Kidney epithelial cell (primary cell): ENCODE measurements around the gene STK16. TPM values are rescaled to one million over a fixed set of nuclear protein-coding genes. Genes with fewer than 3 reads are reported as not detected.

Source experiments
- DNase-seq: peaks from one replicate; pipeline ENCODE4 v3.0.0-alpha.2; 2010; ENCODE audit warnings: low read depth
- H3K27me3 ChIP-seq: 2 replicates; pipeline ENCODE4 v1.6.0; 2011; ENCODE audit warnings: low read length; ENCODE audit not compliant: control insufficient read depth, insufficient read depth
- H3K36me3 ChIP-seq: 2 replicates; pipeline ENCODE4 v1.5.1; 2011; ENCODE audit warnings: low read length; ENCODE audit not compliant: control insufficient read depth, insufficient read depth
- H3K4me3 ChIP-seq: 2 replicates; pipeline ENCODE4 v1.5.1; 2011; ENCODE audit warnings: low read depth, mild to moderate bottlenecking, control low read depth, low read length
- total RNA-seq: library from RNA; depleted of rRNA; stranded (reverse); fragments of >200 nt; gene quantifications from 2 replicates; pipeline ENCODE4 v1.2.3, GENCODE V29; 2015
- TF ChIP-seq, protein P1 (sequence below): IDR thresholded peaks from 2 replicates; pipeline ENCODE4 v1.5.1; 2011; ENCODE audit warnings: mild to moderate bottlenecking, moderate library complexity, low read length, control low read depth, inconsistent platforms; ENCODE audit not compliant: insufficient read depth, poor library complexity, severe bottlenecking

The STK16 gene
- total RNA-seq, 1 donor from 2014 or later, result 30.0 TPM

DNA sequence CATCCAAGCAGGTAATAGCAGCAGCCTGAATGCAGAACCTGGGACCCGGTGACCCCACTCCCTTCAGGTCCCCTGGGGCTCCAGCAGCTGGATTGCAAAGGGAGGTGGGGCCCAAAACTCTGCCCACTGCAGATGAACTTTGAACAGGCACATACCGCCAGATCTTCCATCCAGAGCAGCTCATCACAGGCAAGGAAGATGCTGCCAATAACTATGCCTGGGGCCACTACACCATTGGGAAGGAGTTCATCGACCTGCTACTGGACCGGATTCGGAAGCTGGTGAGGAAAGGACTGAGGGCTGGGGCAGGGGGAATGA is 24.7 kb downstream of the STK16 start:
- no peaks in the 10 kb centered on the region for H3K36me3 ChIP-seq
- no peak for DNase-seq
- no peaks in the 10 kb centered on the region for H3K27me3 ChIP-seq
- no peak overlapping the region for H3K4me3 ChIP-seq
- TF ChIP-seq, protein P1, sequence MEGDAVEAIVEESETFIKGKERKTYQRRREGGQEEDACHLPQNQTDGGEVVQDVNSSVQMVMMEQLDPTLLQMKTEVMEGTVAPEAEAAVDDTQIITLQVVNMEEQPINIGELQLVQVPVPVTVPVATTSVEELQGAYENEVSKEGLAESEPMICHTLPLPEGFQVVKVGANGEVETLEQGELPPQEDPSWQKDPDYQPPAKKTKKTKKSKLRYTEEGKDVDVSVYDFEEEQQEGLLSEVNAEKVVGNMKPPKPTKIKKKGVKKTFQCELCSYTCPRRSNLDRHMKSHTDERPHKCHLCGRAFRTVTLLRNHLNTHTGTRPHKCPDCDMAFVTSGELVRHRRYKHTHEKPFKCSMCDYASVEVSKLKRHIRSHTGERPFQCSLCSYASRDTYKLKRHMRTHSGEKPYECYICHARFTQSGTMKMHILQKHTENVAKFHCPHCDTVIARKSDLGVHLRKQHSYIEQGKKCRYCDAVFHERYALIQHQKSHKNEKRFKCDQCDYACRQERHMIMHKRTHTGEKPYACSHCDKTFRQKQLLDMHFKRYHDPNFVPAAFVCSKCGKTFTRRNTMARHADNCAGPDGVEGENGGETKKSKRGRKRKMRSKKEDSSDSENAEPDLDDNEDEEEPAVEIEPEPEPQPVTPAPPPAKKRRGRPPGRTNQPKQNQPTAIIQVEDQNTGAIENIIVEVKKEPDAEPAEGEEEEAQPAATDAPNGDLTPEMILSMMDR, result no peak

DNA sequence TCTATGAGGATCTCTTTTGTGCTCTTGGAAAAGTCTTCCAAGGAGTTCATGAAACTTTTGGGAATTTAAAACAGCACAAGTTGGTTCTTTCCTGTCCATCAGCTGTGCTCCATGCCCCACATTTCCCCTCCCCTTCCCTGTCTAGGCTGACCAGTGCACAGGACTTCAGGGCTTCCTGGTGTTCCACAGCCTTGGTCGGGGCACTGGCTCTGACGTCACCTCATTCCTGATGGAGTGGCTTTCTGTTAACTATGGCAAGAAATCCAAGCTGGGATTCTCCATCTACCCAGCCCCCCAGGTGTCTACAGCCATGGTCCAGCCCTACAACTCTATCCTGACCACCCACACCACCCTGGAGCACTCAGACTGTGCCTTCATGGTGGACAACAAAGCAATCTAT is 25.7 kb downstream of the STK16 start:
- Histone ChIP-seq H3K4me3 (no peak overlapping the region), H3K36me3 (no peaks in the 10 kb centered on the region), H3K27me3 (no peaks in the 10 kb centered on the region)
- DNase-seq, result no peak
- TF ChIP-seq, protein P1, result no peak

DNA sequence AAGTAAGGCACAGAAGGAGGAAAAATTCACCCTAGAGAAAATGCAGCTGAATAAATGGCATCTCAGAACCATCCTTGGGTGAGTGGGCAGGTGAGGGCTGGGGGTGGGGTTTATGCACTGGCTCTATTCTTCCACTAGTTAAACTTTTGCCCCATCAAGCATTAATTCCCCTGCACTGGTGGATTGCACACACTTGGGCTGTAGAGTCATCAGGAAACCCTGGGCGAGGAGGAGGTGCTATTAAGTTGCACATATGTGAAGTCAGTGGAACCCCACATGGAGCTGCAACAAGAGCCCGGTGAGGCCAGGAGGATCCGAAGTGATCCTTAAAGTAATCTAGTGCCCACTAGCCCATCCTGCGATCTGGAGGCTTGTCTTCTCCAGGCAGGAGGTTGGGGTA is 27.1 kb downstream of the STK16 start:
- DNase-seq, result no peak
- Histone ChIP-seq H3K4me3 (no peak overlapping the region), H3K36me3 (no peaks in the 10 kb centered on the region), H3K27me3 (no peaks in the 10 kb centered on the region)
- TF ChIP-seq, protein P1, result no peak

DNA sequence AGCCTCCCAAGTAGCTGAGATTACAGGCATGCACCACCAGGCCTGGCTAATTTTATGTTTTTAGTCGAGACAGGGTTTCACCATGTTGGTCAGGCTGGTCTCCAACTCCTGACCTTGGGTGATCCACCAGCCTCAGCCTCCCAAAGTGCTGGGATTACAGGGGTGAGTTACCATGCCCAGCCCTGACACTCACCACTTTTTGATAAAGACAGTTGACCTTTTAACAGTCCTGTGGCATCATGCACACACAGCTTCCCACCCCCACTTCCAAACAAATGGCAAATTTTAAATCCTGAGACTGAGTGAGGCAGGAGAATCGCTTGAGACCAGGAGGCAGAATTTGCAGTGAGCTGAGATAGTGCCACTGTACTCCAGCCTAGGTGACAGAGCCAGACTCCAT is 27.7 kb downstream of the STK16 start:
- Histone ChIP-seq H3K36me3 (no peaks in the 10 kb centered on the region), H3K4me3 (no peak overlapping the region), H3K27me3 (no peaks in the 10 kb centered on the region)
- no peak for DNase-seq
- TF ChIP-seq, protein P1, result no peak

DNA sequence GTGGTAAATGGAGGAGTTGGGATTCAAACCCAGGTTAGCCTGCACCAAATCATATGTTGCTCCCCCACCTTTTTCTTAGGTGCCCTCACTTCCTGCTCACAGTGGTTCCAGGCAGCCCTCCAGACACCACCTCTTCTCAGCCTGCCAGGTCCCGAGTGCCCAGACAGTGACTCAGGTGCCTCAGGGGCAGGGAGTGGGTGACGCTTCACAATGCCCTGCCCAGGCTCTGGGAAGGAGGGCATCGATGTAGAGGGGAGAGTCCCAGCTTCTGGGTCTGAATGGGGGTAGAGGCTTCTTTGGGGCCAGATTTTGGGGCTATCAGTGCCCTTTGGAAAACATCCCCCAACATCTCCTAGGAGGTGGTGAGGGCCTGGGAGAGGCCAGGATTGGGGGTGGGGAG is 28.7 kb downstream of the STK16 start:
- DNase-seq, result peak; percentile 70
- TF ChIP-seq, protein P1, result no peak
- Histone ChIP-seq H3K36me3 (no peaks in the 10 kb centered on the region), H3K4me3 (no peak overlapping the region), H3K27me3 (no peaks in the 10 kb centered on the region)

DNA sequence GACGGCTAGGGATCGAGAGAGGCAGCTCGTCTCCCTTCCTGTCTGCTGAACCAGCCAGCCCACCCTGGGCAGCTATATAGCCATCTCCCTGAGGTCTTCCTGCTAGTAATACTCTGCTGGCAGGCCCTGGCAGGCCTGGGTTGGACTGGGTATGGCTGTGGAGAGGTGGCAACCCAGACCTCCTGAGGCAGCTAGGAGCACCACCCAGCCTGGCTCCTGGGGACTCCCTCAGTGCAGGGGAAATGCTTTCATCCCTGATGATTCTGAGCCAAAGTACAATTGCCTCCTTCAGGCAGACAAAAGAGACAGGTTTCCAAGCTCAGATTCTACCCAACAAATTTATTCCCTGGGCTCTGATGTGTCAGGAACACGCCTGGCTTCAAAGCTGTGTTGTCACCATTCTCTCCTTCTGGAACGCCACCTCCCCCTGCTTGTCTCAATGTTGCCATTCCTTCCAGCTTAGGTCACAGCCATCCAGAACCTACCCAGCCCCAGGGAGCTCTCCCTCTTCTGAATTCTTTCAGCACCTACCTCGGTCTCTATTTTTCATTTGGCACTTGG is 29.2 kb downstream of the STK16 start:
- TF ChIP-seq, protein P1, result no peak
- H3K27me3 ChIP-seq, result no peaks in the 10 kb centered on the region
- H3K36me3 ChIP-seq, result no peaks in the 10 kb centered on the region
- H3K4me3 ChIP-seq, result no peak overlapping the region
- peak; percentile 86 for DNase-seq
